HG02981 (cell line): ENCODE data around the gene PELI3.
"Not testable (repeated sequence)": the region's sequence is repeated elsewhere in the genome, so short reads cannot be mapped to it uniquely, and the experiment has no call there.

Experiments
- ATAC-seq: cut with Tn5 transposase; IDR thresholded peaks from one replicate; pipeline ENCODE4 v1.9.1; 2021; ENCODE audit warnings: mild to moderate bottlenecking, moderate library complexity; ENCODE audit not compliant: unreplicated experiment

Gene PELI3

GRCh38 chr11:66443602-66444001 is 23.1 kb upstream of the PELI3 start:
- ATAC-seq = no peak

- no peak for ATAC-seq
Observed at GRCh38 chr11:66447012-66447411, 19.7 kb upstream of the PELI3 start.

DNA sequence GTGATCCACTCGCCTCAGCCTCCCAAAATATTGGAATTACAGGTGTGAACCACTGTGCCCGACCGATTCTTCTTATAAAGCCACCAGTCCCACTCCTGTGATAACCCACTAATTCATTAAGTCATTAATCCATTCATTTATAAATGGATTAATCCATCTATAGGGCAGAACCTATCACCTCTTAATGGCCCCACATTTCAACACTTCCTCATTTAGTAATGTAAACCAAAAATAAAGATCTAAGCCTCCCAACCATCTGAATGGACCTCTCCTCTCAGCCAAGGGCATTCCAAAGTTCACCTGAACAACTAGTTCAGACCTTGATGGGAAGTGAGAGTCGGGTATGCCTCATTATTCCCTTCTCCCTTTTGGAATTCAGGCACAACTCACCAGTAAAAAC is 18.2 kb upstream of the PELI3 start:
- ATAC-seq = no peak

DNA sequence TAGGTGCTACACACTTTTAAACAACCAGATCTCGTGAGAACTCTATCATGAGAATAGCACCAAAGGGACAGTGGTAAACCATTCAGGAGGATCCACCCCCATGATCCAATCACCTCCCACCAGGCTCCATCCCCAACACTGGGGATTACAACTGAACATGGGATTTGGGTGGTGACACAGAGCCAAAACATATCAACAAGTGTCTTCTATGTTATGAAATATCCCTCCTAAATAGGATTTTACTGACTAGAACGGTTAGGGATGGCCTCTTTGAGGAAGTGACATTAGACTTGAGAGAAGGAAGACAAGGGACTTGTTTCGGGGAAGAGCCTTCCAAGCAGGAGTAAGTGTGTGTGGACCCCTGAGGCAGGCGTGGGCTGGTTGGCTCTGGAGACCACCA is 16.1 kb upstream of the PELI3 start:
- no peak for ATAC-seq

DNA sequence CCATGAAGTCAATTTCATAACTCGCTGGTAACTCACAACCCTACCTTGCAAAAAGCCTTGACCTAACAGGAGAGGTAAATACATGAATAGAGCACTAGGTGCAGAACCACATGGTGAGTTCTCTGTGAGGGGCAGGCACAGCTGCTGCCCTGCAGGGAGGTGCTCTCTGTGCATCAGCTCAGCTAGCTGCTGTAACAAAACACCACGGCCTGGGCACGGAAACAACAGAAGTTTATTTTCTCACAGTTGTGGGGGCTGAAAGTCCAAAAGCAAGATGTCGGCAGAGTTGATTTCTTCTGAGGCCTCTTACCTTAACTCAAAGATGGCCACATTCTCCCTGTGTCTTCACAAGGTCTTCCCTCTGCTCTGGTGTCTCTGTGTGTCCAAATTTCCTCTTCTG is 15.0 kb upstream of the PELI3 start:
- ATAC-seq = no peak

GRCh38 chr11:66454247-66454646 is 12.5 kb upstream of the PELI3 start:
- no peak for ATAC-seq

DNA sequence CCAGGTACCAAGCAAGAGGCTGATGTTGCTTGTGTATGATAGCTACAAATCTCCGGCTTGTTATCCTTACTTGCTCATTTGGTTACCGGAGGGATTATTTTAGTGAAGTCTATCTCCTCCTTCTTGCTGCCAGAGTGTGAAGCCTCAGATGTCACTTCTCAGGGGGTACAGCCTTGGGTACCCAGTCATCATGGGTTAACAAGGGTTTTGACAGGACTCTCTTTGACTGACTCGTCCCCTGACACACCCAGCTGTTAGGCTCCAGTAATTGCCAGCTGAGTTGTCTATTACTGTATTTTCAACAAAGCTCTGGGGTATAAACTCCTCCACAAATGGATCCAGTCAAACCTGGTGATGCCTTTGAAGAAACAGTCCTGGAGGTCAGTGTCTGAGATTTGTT is 11.9 kb upstream of the PELI3 start:
- ATAC-seq = no peak

GRCh38 chr11:66457826-66458225 is 8.9 kb upstream of the PELI3 start:
- no peak for ATAC-seq

- ATAC-seq = no peak
Observed at GRCh38 chr11:66459138-66459778, 7.4 kb upstream of the PELI3 start.

GRCh38 chr11:66462010-66462409 is 4.7 kb upstream of the PELI3 start:
- ATAC-seq = no peak

DNA sequence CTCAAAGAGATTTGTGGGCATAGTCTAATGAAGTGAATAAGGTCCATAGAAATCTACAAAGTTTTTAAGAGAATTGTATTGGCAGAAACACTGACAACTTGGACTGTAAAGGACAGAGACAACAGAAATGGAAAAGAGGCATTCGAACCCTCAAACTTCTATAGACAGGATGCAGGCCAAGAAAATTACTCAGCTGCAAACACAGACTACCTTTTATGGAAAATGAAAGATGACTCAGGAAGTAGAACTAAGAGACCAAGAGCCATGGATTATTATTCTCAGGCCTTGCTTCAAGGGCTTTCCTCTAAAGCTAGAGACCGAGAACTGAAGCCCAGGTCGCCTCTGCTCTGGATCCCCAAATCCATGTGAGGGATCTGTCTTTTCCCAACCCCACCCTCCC is 3.8 kb upstream of the PELI3 start:
- ATAC-seq = no peak

DNA sequence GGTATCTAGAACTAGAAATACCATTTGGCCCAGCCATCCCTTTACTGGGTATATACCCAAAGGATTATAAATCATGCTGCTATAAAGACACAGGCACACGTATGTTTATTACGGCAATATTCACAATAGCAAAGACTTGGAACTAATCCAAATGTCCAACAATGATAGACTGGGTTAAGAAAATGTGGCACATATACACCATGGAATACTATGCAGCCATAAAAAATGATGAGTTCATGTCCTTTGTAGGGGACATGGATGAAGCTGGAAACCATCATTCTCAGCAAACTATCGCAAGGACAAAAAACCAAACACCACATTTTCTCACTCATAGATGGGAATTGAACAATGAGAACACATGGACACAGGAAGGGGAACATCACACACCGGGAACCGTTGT is 2.6 kb upstream of the PELI3 start:
- not testable (repeated sequence) for ATAC-seq

GRCh38 chr11:66464916-66465315 is 1.8 kb upstream of the PELI3 start:
- no peak for ATAC-seq

GRCh38 chr11:66465373-66466224 is 1.1 kb upstream of the PELI3 start:
- ATAC-seq = no peak

DNA sequence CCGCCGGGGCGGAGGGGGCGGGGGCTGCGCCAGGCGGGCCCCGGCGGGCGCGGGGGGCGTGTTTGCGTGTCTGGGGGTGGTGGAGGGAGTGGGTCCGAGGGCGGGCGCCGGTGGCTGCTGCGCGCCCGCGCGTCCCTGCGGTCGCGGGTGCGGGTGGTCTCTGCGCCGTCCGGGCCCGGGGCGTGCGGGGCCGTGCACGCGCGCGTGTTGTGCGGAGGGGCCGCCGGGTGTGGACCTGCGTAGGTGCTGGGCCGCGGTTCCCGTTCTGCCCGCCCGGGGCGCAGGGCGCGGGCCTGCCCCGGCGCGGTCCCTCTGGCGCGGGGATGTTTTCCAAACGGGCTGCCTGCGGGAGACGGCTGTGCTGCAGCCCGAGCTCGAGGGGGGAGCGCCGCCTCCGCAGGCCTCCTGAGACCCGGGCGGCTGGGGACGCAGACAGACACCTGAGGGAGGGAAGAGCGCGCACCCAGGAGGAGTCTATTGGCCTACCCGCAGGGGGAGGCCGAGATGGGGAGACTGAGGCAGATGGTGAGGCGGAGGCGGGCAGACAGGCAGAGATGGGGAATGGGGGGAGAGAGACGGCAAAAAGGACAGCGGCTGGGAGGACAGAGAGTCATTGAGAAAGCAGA is 442 bp downstream of the PELI3 start:
- peak; percentile 27 for ATAC-seq

- ATAC-seq = no peak
Observed at GRCh38 chr11:66467756-66468155, 1.1 kb downstream of the PELI3 start.

DNA sequence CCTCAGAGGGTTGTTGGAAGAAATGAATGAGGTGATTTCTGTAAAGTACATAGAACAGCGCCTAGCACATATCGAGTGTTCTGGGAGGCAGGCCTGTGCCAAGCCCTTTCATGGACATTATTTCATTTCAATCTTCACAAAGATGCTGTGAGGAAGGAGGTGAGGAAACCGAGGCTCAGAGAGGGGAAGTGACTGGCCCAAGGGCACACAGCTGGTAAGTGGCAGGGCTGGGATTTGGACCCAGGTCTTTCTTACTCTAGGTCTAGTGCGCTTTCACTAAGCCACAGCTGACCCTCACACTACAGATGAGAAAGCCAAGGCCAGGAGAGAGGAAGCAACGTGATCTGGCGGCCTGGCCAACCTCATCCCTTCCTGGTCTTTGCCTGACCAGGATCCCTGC is 2.0 kb downstream of the PELI3 start:
- ATAC-seq = no peak

DNA sequence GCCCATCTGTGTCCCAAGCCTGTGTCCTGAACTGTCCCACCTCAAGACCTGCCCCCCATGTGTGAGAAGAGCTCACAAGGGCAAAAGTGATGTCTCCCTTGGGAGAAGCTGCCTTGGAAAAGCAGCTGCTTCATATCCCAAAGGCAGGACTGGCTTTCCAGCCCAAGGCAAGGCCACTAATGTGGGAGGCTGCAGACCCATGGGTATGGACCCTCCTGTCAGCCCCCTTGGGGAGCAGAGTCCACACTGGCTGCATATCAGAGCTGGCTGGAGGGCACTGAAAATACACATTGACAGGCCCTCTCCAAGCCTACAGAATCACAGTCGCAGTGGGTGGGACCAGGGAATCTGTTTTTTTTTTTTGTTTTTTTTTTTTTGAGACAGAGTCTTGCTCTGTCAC is 2.7 kb downstream of the PELI3 start:
- no peak for ATAC-seq

GRCh38 chr11:66470015-66470414 is 3.3 kb downstream of the PELI3 start:
- no peak for ATAC-seq

DNA sequence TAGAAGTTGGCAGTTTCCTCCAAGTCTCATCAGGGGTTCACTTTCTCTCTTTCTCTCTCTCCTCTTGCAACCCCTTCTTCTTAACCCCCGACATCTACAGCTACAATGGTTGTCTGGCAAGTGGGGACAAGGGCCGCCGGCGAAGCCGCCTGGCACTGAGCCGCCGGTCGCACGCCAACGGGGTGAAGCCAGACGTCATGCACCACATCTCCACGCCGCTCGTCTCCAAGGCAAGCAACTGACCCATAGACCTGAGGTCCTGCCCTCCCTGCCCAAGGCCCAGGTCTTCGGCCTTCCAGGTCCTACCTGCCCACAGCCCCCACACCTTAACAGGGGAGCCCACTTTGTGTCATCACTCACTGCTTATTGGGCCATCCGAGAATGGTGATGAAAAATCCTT is 4.4 kb downstream of the PELI3 start:
- ATAC-seq = no peak

- no peak for ATAC-seq
Observed at GRCh38 chr11:66472054-66472453, 5.3 kb downstream of the PELI3 start.

GRCh38 chr11:66473167-66473566 is 6.5 kb downstream of the PELI3 start:
- no peak for ATAC-seq
